Cardiac fibroblast (primary cell): ENCODE data around the gene TFB1M.
A peak's percentile ranks its signal among the peaks of the same experiment; 100 is the strongest.
"Not testable (repeated sequence)": the region's sequence is repeated elsewhere in the genome, so short reads cannot be mapped to it uniquely, and the experiment has no call there.

Source experiments
- DNase-seq, 2 donors: peaks; one replicate each; pipeline versions ENCODE4 v3.0.0 to v3.0.0-alpha.2; 2010; ENCODE audit warnings: low read depth in 2 of 2
- H3K4me3 ChIP-seq, 2 donors: replicated peaks in 1 of 2; 1 replicate in 1 of 2; 2 replicates in 1 of 2; pipeline ENCODE4 v1.5.1; 2011; ENCODE audit warnings: low read depth in 2 of 2, low read length in 2 of 2, mild to moderate bottlenecking in 2 of 2, moderate library complexity in 1 of 2
- TF ChIP-seq, protein P1 (sequence below): IDR thresholded peaks from one replicate; pipeline ENCODE4 v1.5.1; 2011; ENCODE audit warnings: low read depth, mild to moderate bottlenecking, low read length, inconsistent platforms

The TFB1M gene

DNA sequence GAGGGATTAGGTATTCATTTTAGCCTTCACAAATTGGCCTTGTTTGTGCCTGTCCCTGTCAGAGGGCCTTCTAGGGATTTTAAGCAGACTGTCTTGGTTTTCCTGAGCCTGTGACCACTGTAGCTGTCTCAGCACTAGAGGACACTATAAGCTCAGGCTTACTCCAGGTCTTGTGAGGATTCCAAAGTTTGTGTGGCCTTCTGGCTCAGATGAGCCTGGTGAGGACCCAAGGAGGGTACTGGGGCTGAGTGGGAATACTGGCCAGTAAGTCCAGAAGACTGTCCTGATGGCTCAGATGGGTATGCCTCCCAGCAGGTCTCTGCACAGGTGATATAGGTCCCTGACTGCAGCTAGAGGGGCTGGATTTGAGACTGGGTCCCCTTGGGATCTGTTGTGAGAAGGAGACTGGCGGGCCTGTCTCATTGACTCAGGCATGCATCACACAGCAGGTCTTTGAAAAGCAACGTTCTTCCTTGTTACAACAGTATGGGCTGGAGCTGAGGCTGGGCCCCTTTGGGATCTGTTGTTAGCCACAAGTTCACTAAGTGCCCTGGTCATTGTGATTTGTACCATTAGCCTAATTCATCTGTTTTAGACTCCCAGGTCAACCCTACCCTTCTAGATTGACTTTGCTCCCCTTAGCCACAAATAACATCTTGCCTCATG, 26.3 kb upstream of the TFB1M start:
- no peak overlapping the region for H3K4me3 ChIP-seq
- TF ChIP-seq, protein P1, sequence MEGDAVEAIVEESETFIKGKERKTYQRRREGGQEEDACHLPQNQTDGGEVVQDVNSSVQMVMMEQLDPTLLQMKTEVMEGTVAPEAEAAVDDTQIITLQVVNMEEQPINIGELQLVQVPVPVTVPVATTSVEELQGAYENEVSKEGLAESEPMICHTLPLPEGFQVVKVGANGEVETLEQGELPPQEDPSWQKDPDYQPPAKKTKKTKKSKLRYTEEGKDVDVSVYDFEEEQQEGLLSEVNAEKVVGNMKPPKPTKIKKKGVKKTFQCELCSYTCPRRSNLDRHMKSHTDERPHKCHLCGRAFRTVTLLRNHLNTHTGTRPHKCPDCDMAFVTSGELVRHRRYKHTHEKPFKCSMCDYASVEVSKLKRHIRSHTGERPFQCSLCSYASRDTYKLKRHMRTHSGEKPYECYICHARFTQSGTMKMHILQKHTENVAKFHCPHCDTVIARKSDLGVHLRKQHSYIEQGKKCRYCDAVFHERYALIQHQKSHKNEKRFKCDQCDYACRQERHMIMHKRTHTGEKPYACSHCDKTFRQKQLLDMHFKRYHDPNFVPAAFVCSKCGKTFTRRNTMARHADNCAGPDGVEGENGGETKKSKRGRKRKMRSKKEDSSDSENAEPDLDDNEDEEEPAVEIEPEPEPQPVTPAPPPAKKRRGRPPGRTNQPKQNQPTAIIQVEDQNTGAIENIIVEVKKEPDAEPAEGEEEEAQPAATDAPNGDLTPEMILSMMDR: peak; percentile 78
- DNase-seq: peak; percentile 50 to 88

DNA sequence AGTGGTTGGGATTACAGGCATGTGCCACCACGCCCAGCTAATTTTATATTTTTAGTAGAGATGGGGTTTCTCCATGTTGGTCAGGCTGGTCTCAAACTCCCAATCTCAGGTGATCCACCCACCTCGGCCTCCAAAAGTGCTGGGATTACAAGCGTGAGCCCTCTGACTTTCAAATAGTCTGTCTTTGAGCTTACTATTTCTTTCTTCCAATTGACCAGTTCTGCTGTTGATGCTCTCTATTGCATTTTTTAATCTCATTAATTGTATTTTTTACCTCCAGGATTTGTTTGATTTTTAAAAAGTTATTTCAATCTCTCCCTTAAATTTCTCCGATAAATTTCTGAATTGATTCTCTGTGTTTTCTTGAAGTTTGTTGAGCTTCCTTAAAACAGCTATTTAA, 25.6 kb upstream of the TFB1M start:
- not testable (repeated sequence) for H3K4me3 ChIP-seq

DNA sequence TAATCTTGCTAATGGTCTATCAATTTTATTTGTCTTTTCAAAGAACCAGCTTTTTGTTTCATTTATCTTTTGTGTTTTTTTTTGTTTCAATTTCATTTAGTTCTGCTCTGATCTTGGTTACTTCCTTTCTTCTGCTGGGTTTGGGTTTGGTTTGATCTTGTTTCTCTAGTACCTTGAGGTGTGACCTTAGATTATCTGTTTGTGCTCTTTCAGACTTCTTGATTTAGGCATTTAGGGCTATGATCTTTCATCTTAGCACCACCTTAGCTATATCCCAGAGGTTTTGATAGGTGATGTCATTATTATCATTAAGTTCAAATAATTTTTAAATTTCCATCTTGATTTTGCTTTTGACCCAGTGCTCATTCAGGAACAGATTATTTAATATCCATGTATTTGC, 24.0 kb upstream of the TFB1M start:
- H3K4me3 ChIP-seq, DNase-seq: not testable (repeated sequence)

More for the DNA sequence above, 25.6 kb upstream of the TFB1M start:
- not testable (repeated sequence) for DNase-seq

DNA sequence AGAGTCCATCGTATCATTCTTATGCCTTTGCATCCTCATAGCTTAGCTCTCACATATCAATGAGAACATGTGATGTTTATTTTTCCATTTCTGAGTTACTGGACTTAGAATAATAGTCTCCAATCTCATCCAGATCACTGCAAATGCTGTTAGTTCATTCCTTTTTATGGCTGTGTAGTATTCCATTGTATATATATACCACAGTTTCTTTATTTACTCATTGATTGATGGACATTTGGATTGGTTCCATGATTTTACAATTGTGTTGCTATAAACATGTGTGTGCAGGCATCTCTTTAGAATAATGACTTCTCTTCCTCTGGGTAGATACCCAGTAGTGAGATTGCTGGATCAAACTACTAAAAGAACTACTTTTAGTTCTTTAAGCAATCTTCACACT, 21.0 kb upstream of the TFB1M start:
- DNase-seq: no peak
- no peak overlapping the region for H3K4me3 ChIP-seq
- TF ChIP-seq, protein P1: no peak

DNA sequence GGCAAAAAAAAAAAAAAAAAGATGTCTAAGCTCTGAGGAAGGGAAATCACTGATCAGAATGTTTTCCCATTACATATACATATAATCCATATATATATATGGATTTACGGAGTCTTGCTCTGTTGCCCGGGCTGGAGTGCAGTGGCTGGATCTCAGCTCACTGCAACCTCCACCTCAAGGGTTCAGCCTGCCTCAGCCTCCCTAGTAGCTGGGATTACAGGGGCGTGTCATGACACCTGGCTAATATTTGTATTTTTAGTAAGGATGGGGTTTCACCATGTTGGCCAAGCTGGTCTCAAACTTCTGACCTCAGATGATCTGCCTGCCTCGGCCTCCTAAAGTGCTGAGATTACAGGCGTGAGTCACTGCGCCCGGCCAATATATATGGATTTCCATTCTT, 19.8 kb upstream of the TFB1M start:
- not testable (repeated sequence) for DNase-seq, H3K4me3 ChIP-seq

DNA sequence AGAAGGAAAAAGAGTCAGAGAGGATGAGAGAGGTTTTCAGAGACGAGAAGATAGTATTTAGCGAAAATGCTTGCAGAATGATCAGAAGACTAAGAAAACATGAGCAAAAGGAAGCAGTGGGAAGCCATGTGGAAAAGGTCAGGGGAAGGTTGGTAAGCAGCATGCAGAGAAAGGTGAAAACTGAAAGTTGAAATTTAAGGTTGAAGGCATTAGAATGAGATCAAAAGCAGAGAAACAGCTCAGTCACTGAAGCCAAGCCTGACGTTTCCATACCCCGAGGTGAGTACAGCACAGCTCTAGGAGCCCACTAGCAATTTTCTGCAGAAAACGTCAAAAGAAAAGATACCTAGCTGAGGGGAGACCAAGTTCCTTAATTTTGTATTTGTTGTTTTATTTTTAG, 19.1 kb upstream of the TFB1M start:
- TF ChIP-seq, protein P1: no peak
- H3K4me3 ChIP-seq: no peak overlapping the region

DNA sequence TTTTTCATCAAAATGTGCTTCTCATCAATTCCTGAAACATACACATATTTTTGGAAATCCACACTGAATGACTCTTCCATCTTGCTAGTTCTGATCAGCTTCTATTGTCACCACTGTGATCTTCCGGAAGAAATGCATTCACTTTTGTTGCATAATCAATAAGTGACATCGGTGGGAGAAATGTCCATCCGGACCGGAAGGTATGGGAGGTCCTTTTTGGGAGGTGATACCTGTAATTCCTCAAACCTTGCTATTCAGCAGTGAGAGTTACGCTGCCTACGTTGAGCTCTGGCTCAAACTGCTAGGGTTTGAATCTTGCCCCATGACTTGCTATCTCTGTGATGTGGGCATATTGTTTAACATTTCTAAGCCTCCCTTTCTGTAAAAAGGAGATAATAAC, 16.6 kb upstream of the TFB1M start:
- no peak overlapping the region for H3K4me3 ChIP-seq
- DNase-seq: no peak
- TF ChIP-seq, protein P1: no peak

More for the DNA sequence above, 19.1 kb upstream of the TFB1M start:
- no peak for DNase-seq

DNA sequence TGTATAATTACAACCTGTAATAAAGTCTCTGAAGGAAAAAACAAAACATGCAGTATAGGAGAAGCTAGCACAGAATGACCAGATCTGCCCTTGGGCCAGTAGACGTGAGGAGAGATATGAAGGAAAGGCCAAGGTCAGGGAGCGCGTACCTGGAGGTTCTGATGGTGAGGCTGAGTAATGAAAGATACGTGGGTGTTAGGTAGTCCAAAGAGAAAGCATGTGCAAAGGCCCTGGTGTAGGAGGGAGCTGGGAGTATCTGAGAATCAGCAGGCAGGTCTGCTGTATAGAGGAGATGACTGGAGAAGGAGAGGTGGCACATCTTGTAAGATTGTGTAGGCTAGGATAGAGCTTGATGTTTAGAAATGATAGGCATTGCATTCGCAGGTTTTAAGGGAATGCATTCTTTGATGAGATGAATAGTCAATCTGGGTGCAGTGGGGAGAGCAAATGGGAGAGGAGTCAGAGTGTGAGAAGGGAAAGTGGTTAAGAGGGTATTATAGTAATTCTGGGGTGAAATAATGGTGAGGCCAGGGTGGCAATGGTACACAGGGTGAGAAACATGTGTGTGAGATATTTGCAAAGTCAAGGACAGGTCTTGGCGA, 15.9 kb upstream of the TFB1M start:
- no peak for DNase-seq
- TF ChIP-seq, protein P1: no peak
- no peak overlapping the region for H3K4me3 ChIP-seq
